Adrenal gland (tissue), 5 donors: ENCODE data around the gene RTKN2.

Experiments used
- POLR2A ChIP-seq, 2 donors: fragments of 450-650 bp; IDR thresholded peaks; one replicate each; pipeline ENCODE4 v1.6.1; 2017; ENCODE audit warnings: antibody characterized with exemption in 2 of 2, mild to moderate bottlenecking in 2 of 2, moderate library complexity in 1 of 2
- TF ChIP-seq, protein P1 (sequence below), 6 experiments: fragments of 450-650 bp in 4 of 6; fragments of 200-600 bp in 2 of 6; sonication (generic) in 1 of 6; IDR thresholded peaks; 1 replicate in 5 of 6; 2 replicates in 1 of 6; pipeline versions ENCODE4 v1.5.1 to v1.8.0; 2016 to 2021; ENCODE audit warnings: antibody characterized with exemption in 6 of 6, mild to moderate bottlenecking in 2 of 6, moderate library complexity in 1 of 6
- donor health status: DM: no; HTN: no; CAD: no.

DNA sequence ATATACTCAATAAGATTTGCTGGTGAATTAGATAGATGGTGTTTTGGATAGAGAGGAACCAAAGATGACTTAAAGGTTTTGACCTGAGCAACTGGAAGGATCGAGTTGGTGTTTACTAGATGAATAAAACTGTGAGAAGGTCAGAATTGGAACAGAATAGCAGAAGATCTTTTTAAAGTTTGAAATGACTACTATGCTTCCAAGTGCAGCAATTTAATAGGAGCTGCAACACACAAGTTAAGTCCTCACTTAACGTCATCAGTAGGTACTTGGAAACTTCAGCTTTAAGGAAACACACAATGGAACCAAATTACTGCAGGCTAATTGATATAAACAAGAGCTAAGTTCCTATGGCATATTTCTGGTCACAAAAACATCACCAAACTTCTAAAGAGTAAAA lies 86.5 kb downstream of the RTKN2 start:
- TF ChIP-seq, protein P1, sequence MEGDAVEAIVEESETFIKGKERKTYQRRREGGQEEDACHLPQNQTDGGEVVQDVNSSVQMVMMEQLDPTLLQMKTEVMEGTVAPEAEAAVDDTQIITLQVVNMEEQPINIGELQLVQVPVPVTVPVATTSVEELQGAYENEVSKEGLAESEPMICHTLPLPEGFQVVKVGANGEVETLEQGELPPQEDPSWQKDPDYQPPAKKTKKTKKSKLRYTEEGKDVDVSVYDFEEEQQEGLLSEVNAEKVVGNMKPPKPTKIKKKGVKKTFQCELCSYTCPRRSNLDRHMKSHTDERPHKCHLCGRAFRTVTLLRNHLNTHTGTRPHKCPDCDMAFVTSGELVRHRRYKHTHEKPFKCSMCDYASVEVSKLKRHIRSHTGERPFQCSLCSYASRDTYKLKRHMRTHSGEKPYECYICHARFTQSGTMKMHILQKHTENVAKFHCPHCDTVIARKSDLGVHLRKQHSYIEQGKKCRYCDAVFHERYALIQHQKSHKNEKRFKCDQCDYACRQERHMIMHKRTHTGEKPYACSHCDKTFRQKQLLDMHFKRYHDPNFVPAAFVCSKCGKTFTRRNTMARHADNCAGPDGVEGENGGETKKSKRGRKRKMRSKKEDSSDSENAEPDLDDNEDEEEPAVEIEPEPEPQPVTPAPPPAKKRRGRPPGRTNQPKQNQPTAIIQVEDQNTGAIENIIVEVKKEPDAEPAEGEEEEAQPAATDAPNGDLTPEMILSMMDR (IDR thresholded peaks at IDR 0.05) = no peak
- no peak for TF ChIP-seq POLR2A (IDR thresholded peaks at IDR 0.05)
